NCI-H128 (cell line): ENCODE measurements around the gene SUSD3.

Experiments
- DNase-seq: peaks from one replicate; lab custom pipeline; 2025; ENCODE audit not compliant: unreplicated experiment; lab: John Stamatoyannopoulos, UW

Gene SUSD3

DNA sequence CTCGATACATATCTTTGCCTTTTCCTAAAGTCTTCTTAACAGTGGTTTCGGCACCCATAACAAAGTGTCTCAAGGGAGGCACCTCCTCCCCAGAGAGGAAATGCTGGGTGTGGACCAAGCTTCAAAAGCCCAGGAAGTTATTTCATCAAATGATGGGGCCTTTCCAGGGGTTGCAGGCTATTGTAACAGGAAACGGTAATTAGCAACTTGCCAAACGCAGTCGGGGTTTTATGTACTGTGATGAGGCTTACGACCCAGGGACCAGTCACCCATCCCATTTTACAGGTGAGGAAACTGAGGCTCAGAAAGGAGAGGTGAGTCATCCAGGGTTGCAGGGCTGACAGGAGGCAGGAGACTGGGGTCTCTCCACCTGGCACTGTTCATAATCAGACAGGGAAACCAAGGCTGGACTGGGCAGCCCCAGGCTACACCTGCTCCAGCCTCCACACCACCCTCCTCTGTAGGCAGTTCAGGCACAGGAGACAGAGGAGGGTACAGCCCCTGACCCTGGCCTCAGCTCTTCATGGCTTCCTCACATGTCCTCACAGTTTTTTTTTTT is 30.0 kb upstream of the SUSD3 start:
- no peak for DNase-seq

DNA sequence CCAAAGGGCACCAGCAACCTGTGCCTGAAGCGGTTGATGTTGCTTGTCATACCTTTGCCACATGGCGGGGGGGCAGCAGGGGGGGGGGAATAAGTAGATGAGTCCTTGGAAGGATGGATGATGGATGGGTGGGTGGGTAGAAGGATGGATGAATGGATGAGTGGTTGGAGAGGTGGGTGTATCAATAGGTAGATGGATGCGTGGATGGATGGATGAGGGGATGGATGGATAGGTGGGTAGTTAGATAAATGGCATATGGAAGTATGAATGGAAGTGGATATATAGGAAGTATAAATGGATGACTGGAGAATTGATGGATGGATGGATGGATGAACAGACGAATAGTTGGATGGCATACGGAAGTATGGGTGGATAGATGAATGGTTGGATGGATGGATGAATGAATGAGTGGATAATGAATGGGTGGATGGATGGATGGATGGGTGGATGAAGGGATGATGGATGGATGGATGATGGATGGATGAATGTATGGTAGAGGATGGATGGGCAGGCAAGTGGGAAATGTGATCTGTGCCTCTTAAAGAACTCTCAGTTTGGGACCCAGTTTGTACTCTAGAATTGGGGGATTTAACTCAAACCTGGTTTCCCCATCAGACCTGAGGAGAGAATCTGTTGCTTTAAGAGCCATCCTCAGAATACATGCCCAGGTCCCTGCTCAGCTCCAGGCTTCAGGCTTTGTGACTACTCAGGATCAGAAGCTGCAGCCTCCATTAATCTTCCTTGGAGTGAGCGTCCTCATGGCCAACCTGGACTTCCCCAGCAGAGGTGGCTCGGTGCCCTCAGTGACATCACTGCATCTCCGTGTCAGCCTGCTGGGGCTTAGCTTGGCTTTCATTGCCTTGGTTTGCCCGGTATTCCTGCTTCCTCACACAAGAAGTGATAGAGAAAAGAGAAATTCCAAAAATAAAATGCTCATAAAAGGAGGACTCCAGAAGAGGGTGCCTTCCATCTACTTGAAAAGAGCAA is 27.6 kb upstream of the SUSD3 start:
- DNase-seq: no peak

DNA sequence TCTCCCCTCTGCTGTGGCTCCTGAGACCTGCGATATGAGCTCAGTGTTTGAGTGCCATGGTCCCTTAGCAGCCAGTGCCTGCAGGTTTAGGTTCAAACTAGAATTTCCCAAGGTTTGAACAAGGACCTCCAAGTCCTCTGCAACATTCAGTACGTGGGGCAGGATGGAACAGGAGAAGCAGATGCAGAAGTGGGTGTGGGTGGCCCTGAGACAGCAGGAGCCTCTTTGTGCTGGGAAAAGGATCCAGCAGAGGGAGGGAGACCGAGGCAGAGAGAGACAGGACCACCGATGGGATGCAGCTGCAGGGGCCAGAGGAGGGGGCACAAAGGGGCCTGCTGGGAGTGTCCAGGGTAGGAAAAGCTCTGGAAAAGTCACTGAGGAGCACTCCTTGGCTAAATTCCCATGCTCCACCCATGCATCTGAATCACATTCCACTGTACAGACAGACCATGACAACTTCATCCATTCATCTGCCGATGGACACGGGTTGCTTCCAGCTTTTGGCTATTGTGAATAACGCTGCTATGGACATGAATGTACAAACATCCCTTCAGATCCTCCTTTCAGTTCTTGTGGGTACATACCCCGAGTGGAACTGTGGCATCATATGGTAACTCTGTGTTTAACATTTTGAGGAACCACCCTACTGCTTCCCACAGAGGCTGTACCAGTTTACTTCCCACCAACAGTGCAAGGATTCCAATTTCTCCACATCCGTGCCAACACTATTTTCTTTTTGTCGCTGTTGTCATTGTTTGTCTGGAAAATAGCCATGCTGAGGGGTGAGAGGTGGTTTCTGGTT is 26.7 kb upstream of the SUSD3 start:
- no peak for DNase-seq

DNA sequence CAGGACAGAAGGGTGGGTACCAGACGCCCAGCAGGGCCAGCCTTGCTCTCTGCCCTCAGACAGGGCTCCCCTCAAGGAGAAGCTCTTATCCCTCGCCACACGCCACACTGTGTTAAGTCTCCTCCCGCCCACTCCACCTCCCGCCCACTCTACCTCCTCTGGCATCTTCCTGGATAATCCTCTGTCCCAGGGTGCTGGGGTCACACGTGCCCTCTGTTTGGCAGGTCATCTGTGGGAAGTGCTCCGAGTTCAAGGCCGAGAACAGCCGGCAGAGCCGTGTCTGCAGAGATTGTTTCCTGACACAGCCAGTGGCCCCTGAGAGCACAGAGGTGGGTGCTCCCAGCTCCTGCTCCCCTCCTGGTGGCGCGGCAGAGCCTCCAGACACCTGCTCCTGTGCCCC is 26.0 kb upstream of the SUSD3 start:
- no peak for DNase-seq

DNA sequence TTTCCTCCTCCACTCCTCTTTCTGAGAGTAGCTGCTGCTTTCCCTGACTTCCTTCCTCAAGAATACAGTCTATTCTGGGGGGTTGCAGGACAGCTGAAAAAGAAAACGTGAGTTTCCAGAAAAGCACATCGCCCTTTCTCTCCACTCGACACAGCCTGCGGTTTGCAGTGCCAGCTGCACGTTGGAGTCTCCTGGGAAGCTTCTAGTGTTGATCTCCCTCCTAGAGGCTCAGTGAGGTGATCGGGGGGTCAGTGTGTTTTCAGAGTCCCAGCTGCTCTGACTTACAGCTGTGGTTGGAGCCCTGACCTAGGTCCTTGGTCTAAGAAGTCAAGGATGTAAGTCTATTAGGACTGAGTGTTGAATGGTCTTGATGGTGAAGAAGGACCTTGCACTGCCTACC is 25.0 kb upstream of the SUSD3 start:
- no peak for DNase-seq

DNA sequence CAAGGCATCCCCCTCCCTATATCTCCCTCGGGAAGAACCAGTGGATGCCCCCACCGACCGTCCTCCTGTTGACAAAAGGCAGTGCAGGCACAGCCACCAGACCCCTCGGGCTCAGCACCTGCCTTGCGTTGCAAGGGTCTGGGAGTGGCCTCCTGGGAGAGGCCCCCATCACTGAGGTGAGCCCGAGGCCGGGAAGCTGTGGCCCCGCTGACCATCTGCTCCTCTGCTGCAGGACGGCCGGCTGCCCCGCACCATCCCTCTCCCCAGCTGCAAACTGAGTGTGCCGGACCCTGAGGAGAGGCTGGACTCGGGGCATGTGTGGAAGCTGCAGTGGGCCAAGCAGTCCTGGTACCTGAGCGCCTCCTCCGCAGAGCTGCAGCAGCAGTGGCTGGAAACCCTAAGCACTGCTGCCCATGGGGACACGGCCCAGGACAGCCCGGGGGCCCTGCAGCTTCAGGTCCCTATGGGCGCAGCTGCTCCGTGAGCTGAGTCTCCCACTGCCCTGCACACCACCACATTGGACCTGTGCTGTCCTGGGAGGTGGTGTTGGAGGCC is 23.3 kb upstream of the SUSD3 start:
- no peak for DNase-seq

DNA sequence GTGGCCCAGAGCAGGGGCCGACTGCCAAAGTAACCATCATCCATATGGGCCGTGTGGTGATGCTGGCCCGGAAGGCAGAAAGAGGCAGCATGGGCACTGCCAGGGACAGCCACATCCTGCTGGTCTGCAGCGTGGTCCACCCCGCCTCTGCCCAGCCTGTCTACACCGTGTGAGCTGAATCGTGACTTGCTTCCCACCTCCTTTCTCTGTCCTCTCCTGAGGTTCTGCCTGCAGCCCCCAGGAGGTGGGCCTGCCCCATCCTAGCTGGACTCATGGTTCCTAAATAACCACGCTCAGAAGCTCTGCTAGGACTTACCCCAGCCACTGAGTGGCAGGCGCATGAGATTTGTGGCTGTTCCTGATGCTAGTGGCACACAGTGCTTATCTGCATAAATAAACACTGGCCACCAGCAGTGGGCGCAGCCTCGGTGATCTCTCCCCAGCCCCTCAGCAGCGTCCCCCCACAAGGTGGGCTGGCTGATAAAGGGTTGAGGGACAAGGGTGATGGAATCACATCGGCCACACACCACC is 22.6 kb upstream of the SUSD3 start:
- no peak for DNase-seq

DNA sequence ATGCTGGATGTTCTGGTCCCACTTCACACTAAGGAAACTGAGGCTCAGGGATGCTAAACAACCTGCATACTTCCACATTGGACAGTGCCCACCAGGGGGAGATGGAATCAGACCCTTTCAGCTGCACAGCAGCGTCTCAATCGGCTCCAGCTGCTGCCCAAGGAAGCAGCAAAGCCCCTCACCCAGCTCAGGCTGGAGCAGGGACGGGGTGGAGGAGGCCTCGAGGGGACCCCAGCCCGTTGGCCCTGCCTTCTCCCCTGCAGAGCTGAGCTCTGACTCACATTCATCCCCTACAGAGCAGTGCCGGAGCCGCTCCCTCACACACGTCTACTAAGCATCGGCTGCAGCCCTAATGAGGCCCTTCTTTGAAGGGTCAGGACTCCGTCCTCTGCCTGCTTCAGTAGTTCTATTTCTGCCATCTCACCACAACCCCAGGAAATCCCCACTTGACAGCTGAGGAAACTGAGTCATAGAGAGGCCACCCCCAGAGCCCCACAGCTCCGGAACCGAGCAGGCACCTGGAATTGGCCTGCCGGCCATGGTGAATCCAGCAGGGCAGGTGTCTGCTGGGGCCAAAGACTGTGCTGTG is 21.5 kb upstream of the SUSD3 start:
- no peak for DNase-seq

DNA sequence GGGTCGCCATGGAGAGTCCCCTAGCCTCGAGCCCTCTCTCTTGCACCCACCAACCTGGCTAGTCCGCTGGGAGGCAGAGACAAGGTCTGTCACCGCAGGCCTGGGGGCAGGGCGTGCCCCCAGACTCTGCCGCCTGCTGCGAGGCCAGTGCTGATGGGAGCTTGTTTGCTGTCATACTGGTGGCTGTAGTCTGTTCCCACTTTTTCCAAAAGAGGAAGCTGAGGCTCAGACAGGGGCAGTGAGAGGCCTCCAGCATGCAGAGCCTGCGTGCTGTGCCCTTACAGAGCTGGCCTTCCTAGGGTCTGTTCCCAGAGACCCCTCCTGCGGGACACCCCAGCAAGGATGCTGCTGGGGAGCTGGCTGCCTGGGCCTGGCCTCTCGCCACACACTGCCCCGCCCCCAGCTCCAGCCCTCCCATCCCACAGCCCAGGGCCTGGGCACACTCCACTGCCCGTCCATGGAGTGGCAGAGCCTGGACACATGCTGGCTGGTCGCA is 21.0 kb upstream of the SUSD3 start:
- DNase-seq: no peak

DNA sequence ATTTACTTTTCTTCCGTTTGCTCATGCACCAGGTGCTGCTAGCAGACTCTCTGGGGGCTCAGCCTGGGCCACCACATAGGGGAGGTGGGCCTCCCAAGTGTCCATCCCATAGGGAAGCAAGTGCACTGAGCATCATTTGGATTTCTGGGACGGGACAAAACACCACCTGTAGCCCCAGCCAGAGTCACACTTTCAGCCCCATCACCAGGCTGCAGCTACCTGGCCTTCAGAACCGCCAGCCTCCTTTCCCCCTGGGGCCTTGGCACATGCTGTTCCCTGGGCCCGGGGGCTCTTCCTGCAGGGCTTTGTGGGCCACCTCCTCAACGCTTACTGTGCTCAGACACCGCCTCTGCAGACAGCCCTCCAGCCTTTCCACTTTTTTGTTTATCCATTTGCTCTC is 19.6 kb upstream of the SUSD3 start:
- DNase-seq: no peak

DNA sequence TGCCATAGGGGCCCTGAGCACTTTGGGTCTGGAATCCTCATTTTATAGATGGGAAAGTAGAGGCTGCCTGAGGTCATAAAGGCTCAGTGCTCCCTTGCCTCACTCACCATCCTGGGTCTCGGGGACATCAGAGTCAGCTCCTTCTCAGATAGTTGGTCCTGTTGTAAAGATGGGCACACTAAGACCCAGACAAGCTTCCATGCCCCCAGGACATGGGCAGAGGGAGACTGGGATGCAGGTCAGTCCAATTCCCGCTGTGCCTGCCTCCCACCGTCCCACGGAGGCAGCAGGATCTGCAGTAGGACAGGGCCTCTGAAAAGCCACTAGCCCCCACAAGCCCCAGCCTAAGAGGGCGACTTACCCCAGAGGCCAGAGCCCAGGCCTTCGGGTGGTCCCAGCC is 19.0 kb upstream of the SUSD3 start:
- no peak for DNase-seq

DNA sequence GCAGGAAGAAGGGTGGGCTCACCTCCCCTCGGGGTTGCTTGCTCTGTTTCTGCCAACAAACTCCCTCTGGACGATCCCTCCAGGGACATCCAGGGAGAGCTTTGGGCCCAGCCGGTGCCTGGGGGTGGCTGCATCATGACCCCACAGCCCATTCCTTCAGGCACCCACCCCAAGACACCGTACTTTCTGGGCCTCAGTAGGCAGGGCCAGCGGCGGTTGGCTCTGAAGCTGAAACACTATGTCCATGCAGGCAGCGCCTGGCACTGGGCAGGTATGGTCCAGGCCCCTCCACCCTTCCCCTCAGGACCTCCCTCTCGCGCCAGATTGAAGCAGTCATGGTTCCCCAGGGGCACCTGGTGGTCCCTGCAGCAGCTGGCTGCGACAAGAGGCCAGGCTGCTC is 18.5 kb upstream of the SUSD3 start:
- no peak for DNase-seq

DNA sequence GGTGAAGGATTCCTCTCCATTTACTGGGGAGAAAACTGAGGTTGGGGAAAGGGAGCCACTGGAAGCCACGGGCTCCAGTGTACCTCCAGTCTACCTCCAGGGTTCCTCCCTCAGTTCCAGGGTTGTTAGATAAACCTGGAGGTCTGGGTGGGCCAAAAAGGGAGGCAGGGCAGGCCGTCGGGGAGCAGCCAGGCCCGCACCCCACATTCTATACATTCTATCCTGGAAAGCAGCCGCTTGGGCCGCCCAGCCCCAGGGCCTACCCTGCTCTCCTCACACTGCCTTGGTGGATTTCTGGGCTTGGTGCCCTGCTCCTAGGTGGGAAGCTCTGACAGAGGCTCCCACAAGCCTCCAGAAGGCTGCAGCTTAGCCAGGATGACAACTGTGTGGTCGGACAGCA is 18.1 kb upstream of the SUSD3 start:
- DNase-seq: no peak

DNA sequence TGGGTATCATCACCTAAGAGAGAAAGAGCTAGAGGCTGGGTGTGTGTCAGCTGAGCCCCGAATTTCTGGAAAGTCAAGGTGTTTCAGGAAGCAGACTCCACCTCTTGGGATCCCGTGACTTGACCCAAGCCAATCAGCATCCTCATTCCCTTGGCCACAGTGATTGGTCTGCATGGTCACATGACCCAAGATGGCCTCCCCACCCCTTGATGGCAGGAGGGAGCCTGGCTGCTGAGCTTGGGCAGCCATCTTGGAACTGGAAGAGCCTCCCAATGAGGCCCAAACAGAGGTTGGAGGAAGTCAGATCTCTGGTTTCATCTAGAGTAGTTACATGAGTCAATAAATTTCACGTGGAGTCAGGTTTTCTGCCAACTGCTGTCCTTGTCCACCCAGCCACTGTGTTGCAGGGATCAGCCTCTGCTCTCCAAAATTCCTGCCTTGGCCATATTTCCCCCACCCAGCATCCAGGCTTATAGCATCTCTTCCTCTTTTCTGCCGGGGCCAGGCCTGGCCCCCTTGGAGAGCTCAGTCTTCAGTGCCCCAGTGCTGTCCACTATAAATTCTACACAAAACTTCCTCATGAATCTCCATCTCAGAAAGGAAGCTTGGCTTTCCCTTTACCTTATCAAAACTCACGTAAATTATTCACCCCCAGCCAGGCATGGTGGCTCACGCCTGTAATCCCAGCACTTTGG is 17.2 kb upstream of the SUSD3 start:
- DNase-seq: no peak

DNA sequence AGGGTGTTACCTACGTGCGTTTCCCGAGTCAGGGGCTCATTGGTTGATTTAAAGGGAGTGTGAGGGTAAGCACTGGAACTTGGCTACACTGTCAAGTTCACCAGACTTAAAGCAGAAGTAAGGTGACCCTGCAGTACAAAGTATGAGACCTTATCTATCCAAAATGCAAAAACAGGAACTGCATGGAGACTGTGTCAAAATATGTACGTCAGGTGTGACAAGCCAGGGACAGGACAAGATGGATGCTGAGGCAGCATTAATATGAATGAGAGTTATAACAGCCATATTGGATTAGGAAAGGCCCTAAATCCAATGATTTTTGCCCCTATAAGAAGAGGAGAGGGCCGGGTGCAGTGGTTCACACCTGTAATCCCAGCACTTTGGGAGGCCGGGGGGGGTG is 15.4 kb upstream of the SUSD3 start:
- no peak for DNase-seq

DNA sequence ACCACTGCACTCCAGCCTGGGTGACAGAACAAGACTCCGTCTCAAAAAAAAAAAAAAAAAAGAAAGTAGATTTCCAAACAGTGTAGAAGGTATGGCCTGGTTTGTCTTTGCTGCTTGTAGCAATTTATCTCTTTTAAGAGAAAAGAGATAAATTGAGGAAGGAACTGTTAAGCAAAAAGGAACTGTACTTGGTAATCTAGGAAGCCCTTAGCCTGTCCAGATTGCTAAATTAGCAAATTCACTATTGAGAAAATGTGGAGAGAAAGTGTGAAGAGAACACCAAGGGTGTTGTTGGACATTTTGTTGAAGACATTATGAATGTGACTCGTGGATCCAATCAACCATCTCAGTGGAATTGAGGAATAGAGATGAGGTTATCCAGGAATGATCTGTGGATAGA is 13.0 kb upstream of the SUSD3 start:
- no peak for DNase-seq

DNA sequence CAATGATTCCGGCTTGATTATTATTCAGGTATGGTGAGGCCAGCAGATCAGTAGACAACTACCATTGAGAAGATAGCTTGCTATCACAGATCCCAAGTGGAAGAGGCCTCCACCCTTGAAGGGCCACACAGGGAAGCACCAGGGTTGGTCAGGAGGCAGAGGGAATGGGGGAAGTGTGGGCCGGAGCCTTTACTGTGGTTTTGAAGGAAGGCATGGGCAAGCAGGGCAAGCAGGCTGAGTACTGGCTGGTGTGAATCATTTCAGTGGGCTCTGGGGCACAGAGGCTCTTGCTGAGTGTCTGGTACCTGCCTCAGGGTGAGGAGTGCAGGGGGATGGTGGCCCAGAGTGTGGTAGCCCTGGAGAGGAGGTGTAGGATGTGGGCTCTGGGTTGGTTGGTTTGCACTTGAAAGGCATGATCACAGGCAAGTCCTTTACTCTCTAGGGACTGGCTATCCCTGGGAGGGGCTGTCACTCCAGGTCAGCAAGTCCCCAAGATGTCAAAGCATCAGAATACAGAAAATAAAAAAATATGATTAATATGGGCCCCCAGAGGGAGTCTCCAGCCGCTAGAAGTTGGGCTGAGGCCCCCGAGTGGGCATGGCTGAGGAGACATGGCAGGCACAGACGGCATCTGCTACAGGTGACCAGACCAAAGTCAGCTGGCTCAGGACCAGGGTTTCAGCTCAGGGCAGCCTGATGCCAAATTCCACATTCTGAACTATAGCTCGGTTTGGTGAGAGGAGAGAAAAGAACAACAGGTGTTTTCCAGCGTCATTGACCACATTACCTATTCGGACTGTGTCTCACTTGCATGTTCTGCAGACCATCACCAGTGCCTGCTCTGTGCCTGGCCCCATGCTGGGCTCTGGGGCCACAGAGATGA is 9.7 kb upstream of the SUSD3 start:
- no peak for DNase-seq

DNA sequence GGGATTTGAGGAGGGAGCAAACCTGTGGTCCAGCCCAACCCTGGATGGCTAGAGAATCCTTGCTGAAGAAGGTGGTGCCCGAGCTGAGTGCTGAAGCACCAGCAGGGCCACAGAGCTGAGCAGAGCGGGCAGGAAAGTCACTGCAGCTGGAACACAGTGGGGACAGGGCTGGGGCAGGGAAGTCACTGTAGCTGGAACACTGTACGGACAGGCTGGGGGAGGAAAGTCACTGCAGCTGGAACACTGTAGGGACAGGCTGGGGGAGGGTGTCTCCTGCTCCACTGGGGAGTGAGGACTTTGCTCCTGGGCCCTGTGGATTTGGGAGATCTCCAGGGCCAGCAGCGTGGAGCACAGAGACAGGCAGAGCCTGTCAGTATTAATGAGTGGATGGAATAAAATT is 9.0 kb upstream of the SUSD3 start:
- no peak for DNase-seq

DNA sequence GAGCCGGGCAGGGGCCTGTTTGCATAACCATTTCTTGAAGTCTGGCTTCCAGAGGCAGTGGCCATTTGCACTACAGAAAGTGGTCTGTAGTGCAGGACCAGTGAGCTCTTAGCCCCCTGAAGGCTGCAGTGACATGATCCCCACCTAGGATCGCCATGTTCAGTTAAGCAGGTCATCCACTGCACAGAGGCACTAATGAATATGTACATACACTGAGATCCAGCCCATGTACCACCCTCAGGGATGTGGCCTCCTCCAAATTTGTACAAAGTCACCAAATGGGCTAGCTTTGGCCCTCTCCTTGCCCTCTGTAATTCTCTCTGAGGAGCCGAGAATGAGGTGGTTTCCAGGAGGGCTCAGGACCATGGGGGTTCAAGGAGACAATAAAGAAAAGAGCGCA is 8.3 kb upstream of the SUSD3 start:
- no peak for DNase-seq
